HepG2 (cell line): ENCODE results near the gene RASAL1. TPM values are rescaled to one million over a fixed set of nuclear protein-coding genes. Genes with fewer than 3 reads are reported as not detected.

ENCODE experiments used
- ATAC-seq: fragments of 200-7000 bp; cut with Tn5 transposase; 3 replicates; pipeline ENCODE4 v1.9.1; 2020; ENCODE audit warnings: mild to moderate bottlenecking, moderate library complexity
- BruUV-seq: library from RNA; stranded (reverse); fragments of 400-500 nt; replicated peaks from 2 replicates; lab custom pipeline; 2021; lab: Mats Ljungman, UMichigan
- CTCF ChIA-PET: fragments of 300-600 bp; formaldehyde crosslinking; extraction: SDS; loops from one replicate; lab custom pipeline; 2021; ENCODE audit warnings: low total read pairs, inconsistent platforms, low intra/inter-chr PET ratio; lab: Yijun Ruan, JAX
- POLR2A ChIA-PET: fragments of 350-600 bp; sonication (Branson Sonifier 250); formaldehyde crosslinking; loops from one replicate; lab custom pipeline; 2020; ENCODE audit warnings: antibody characterized with exemption, inconsistent platforms; lab: Yijun Ruan, JAX
- DNase-seq: peaks from one replicate; pipeline ENCODE4 v3.0.0-alpha.2; 2015; ENCODE audit warnings: low spot score
- FAIRE-seq: peaks from 3 replicates; lab custom pipeline; 2011; peaks lifted over from hg19 to GRCh38; lab: Jason Lieb, UNC
- H2AFZ ChIP-seq: one replicate; pipeline ENCODE4 v1.6.1; 2011; ENCODE audit warnings: low read length, inconsistent platforms
- H3K27ac ChIP-seq: fragments of 300-600 bp; 3 replicates; pipeline ENCODE4 v1.8.0; 2011; ENCODE audit warnings: mixed run types, mild to moderate bottlenecking, mixed read lengths, low read length, inconsistent platforms; ENCODE audit not compliant: insufficient read depth; ENCODE audit errors: extremely low read length
- H3K27me3 ChIP-seq, 2 experiments: fragments of 200-600 bp in 1 of 2; 2 replicates in 1 of 2; 3 replicates in 1 of 2; pipeline versions ENCODE4 v1.6.0 to v1.8.0; 2011; ENCODE audit warnings: low read length in 2 of 2, mild to moderate bottlenecking in 2 of 2, moderate library complexity in 2 of 2, inconsistent platforms in 1 of 2; ENCODE audit not compliant: insufficient read depth in 2 of 2, control insufficient read depth in 1 of 2
- H3K36me3 ChIP-seq, 2 experiments: fragments of 200-600 bp in 1 of 2; replicated peaks in 1 of 2; 2 replicates in 1 of 2; 3 replicates in 1 of 2; pipeline versions ENCODE4 v1.5.1 to v1.8.0; 2011; ENCODE audit warnings: low read length in 2 of 2, inconsistent platforms in 1 of 2; ENCODE audit not compliant: insufficient read depth in 2 of 2, control insufficient read depth in 1 of 2
- H3K4me1 ChIP-seq: 2 replicates; pipeline ENCODE4 v1.5.1; 2012; ENCODE audit warnings: low read length, inconsistent platforms; ENCODE audit not compliant: insufficient read depth
- H3K4me2 ChIP-seq: 2 replicates; pipeline ENCODE4 v1.6.0; 2011; ENCODE audit warnings: low read depth, low read length, inconsistent platforms
- H3K4me3 ChIP-seq, 3 experiments: fragments of 200-600 bp in 1 of 3; sonication (generic), shearing (Covaris generic) in 1 of 3; replicated peaks in 1 of 3; 2 replicates each; pipeline ENCODE4 v1.5.1; 2011 to 2016; ENCODE audit warnings: low read length in 3 of 3, inconsistent platforms in 2 of 3, low read depth in 2 of 3, mild to moderate bottlenecking in 2 of 3, control low read depth in 1 of 3, mixed read lengths in 1 of 3; ENCODE audit not compliant: insufficient read depth in 1 of 3
- H3K79me2 ChIP-seq: one replicate; pipeline ENCODE4 v1.6.1; 2011; ENCODE audit warnings: low read length, inconsistent platforms; ENCODE audit not compliant: insufficient read depth
- H3K9ac ChIP-seq: 2 replicates; pipeline ENCODE4 v1.6.0; 2011; ENCODE audit warnings: mild to moderate bottlenecking, low read depth, low read length, inconsistent platforms; ENCODE audit not compliant: insufficient read depth
- H3K9me3 ChIP-seq: 2 replicates; pipeline ENCODE4 v1.5.1; 2012; ENCODE audit warnings: mild to moderate bottlenecking, low read length
- H4K20me1 ChIP-seq: 2 replicates; pipeline ENCODE4 v1.6.0; 2011; ENCODE audit warnings: inconsistent platforms, mild to moderate bottlenecking, low read length, moderate library complexity; ENCODE audit not compliant: insufficient read depth
- ATF7-NPFF ChIP-seq: sonication (generic); formaldehyde crosslinking; IDR thresholded peaks from 2 replicates; pipeline ENCODE4 v1.8.1; 2023; ENCODE audit warnings: mild to moderate bottlenecking, low read depth, missing genetic modification reagents, moderate library complexity
- HMGXB4 ChIP-seq, 2 experiments: sonication (generic) in 1 of 2; formaldehyde crosslinking in 1 of 2; IDR thresholded peaks; 2 replicates each; pipeline versions ENCODE4 v1.4.0 to v1.6.1; 2018 to 2020; ENCODE audit warnings: missing genetic modification reagents in 2 of 2, borderline replicate concordance in 1 of 2, low read depth in 1 of 2, mild to moderate bottlenecking in 1 of 2, missing biosample characterization in 1 of 2
- ISX ChIP-seq: sonication (generic); formaldehyde crosslinking; conservative IDR thresholded peaks from 2 replicates; pipeline ENCODE4 v1.5.0; 2020; ENCODE audit warnings: missing genetic modification reagents
- MAFG ChIP-seq: sonication (generic); formaldehyde crosslinking; IDR thresholded peaks from 2 replicates; pipeline ENCODE4 v1.5.1; 2020; ENCODE audit warnings: mild to moderate bottlenecking, missing genetic modification reagents
- MXD3 ChIP-seq: IDR thresholded peaks from 2 replicates; pipeline ENCODE4 v1.6.1; 2016; ENCODE audit warnings: mild to moderate bottlenecking, missing biosample characterization, missing genetic modification reagents
- RXRB ChIP-seq: IDR thresholded peaks from 2 replicates; pipeline ENCODE4 v1.6.1; 2016; ENCODE audit warnings: borderline replicate concordance, missing genetic modification reagents, missing compliant biosample characterization
- SNAI1 ChIP-seq: sonication (generic); formaldehyde crosslinking; IDR thresholded peaks from 2 replicates; pipeline ENCODE4 v1.5.0; 2020; ENCODE audit warnings: mild to moderate bottlenecking, missing genetic modification reagents, borderline replicate concordance
- TARDBP ChIP-seq: sonication (generic); formaldehyde crosslinking; IDR thresholded peaks from 2 replicates; pipeline ENCODE4 v1.8.0; 2022; ENCODE audit warnings: mild to moderate bottlenecking, missing genetic modification reagents
- XRCC5 ChIP-seq: fragments of 200-400 bp; formaldehyde crosslinking; optimal IDR thresholded peaks from 2 replicates; pipeline ENCODE3; 2017; ENCODE audit warnings: mild to moderate bottlenecking, low read length
- ZMAT3 ChIP-seq: sonication (generic); formaldehyde crosslinking; conservative IDR thresholded peaks from 2 replicates; pipeline ENCODE4 v1.7.0; 2021; ENCODE audit warnings: missing genetic modification reagents
- ZNF143 ChIP-seq: sonication (generic); formaldehyde crosslinking; IDR thresholded peaks from 2 replicates; pipeline ENCODE4 v1.4.0; 2020; ENCODE audit warnings: missing genetic modification reagents
- ZNF512 ChIP-seq: sonication (generic); formaldehyde crosslinking; IDR thresholded peaks from 2 replicates; pipeline ENCODE4 v1.4.0; 2020; ENCODE audit warnings: mild to moderate bottlenecking, missing genetic modification reagents
- WGBS: methylation state at CpG from one replicate; pipeline ENCODE4 v1.1.6; 2017; ENCODE audit warnings: low lambda C conversion rate; 5-methylcytosine and 5-hydroxymethylcytosine counted together
- in situ Hi-C: cut with HindIII; loops from 2 replicates; pipeline ENCODE4 v1.10.0; 2017; ENCODE audit warnings: low pct_unique_long_range_greater_than_20kb; ENCODE audit not compliant: extremely low pct_ligation_motif_present
- intact Hi-C: fragments of 100-400 bp; cut with micrococcal nuclease; formaldehyde crosslinking; loops from one replicate; pipeline ENCODE4 v1.10.0; 2022; ENCODE audit not compliant: unreplicated experiment
- polyA plus RNA-seq, 8 experiments: library from polyadenylated mRNA; depleted of rRNA in 3 of 8; stranded (reverse) in 7 of 8; unstranded in 1 of 8; fragments of >200 nt; fragmentation: Illumina TruSeq in 4 of 8; extraction: Trizol in 4 of 8; gene quantifications; 2 replicates each; pipeline versions ENCODE4 v1.2.1 to v1.2.3, GENCODE V29; 2011 to 2016; ENCODE audit warnings: low read depth in 4 of 8, missing spikeins in 1 of 8, mixed read lengths in 1 of 8; ENCODE audit not compliant: insufficient read depth in 1 of 8
- total RNA-seq, 5 experiments: library from RNA; depleted of rRNA; stranded (reverse); fragments of >200 nt; fragmentation: Illumina TruSeq; extraction: Trizol; gene quantifications; 2 replicates each; pipeline ENCODE4 v1.2.3, GENCODE V29; 2016; ENCODE audit warnings: low read depth in 1 of 5
- TF ChIP-seq, protein P1 (sequence below): sonication (generic); formaldehyde crosslinking; IDR thresholded peaks from 2 replicates; pipeline ENCODE4 v1.4.0; 2020; ENCODE audit warnings: missing genetic modification reagents
- TF ChIP-seq, protein P2 (sequence below): IDR thresholded peaks from 2 replicates; pipeline ENCODE4 v1.6.1; 2016; ENCODE audit warnings: low read depth, control low read depth

The RASAL1 gene
- total and polyA plus RNA-seq, 2 of the 13 experiments (the other 11 are each of a cell fraction or from before 2014, with no cell fraction given): not detected

DNA sequence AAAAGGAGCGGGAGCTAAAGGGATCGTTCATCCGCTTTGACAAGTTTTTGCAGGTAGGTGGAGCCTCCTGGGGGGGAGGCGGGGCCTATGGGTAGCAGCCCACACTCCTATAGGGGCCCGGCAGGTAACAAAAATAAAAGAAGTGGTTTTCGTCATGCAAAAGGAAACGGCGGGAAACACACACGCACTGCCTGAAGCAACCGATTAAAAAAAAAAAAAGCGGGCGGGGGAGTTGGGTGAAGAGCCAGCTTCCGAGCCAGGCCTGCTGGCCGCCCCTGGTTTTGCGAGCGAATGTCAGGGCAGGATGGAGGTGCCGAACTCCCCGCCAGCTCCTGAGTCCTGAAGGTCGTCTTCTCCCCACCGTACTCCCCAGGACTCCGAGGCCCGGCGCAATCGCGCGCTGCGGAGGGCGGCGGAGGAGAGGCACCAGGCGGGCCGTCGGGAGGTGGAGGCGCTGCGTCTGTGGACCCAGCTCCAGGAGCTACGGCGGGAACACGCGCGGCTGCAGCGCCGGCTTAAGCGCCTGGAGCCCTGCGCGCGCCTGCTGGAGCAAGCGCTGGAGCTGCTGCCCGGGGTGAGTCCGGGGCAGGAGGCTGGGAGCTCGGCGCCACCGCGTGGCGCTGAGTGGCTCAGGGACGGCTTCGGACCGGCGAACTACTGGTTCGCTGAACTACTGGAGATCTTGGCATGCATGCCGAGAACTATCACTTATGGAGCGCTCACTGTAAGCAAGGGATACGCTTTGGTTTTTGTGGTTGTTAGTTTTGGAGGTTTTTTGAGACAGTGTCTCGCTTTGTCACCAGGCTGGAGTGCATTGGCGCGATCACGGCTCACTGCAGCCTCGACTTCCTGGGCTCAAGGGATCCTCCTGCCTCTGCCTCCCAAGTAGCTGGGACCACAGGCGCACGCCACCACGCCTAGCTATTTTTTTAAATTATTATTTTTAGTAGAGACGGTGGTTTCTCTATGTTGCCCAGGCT lies 17.6 kb upstream of the RASAL1 start:
- Histone ChIP-seq H2AFZ (no peak overlapping the region), H3K4me3 (peak overlapping the region; percentile 35 to 75 (median 37); a peak in 4 of 6 replicates), H3K4me2 (peak overlapping the region; percentile 86), H3K9ac (no peak overlapping the region), H3K27ac (no peak overlapping the region), H3K36me3 (no peaks in the 10 kb centered on the region; a peak in 1 of 5 replicates), H3K27me3 (peaks cover 0 to 45% of the 10 kb centered on the region in 2 experiments; a peak in 4 of 5 replicates), H3K79me2 (no peaks in the 10 kb centered on the region), H3K9me3 (no peaks in the 10 kb centered on the region), H3K4me1 (peaks cover 18% of the 10 kb centered on the region), H4K20me1 (no peaks in the 10 kb centered on the region)
- ChIA-PET CTCF (interaction anchor here (1.8 kb wide), 1 partner anchor 104 kb away, joined by 16 read pairs; no protein-coding TSS in a partner anchor), POLR2A (interaction anchor here (0.6 kb wide), 1 partner anchor 13 kb away, joined by 3 read pairs; no protein-coding TSS in a partner anchor)
- in situ Hi-C loops (no loop called here), intact Hi-C loops (loop anchor here (2.0 kb wide), 1 partner anchor 104 kb away; no protein-coding TSS in a partner anchor)
- ATAC-seq (peak; percentile 91), FAIRE-seq (peak; percentile 61), DNase-seq (peak; percentile 55)
- 40% methylated on average over 25 of the region's 70 CpGs for WGBS
- BruUV-seq: no TSS peak
- no peak for TF ChIP-seq MXD3 (CRISPR knock-in tag)
- no peak for TF ChIP-seq ZNF512
- TF ChIP-seq ZMAT3 (CRISPR knock-in tag): no peak
- TF ChIP-seq, protein P1, sequence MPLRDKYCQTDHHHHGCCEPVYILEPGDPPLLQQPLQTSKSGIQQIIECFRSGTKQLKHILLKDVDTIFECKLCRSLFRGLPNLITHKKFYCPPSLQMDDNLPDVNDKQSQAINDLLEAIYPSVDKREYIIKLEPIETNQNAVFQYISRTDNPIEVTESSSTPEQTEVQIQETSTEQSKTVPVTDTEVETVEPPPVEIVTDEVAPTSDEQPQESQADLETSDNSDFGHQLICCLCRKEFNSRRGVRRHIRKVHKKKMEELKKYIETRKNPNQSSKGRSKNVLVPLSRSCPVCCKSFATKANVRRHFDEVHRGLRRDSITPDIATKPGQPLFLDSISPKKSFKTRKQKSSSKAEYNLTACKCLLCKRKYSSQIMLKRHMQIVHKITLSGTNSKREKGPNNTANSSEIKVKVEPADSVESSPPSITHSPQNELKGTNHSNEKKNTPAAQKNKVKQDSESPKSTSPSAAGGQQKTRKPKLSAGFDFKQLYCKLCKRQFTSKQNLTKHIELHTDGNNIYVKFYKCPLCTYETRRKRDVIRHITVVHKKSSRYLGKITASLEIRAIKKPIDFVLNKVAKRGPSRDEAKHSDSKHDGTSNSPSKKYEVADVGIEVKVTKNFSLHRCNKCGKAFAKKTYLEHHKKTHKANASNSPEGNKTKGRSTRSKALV (CRISPR knock-in tag): peak; percentile 100
- no peak for TF ChIP-seq SNAI1 (CRISPR knock-in tag)
- TF ChIP-seq ISX (CRISPR knock-in tag): 0 out of 2 replicates have a peak, but pooled peaks have one; percentile 33
- TF ChIP-seq TARDBP (CRISPR knock-in tag): 0 out of 2 replicates have a peak, but pooled peaks have one; percentile 26
- peak; percentile 19; the same call in 1 of the 2 replicates for TF ChIP-seq RXRB (CRISPR knock-in tag)
- no peak for TF ChIP-seq MAFG
- TF ChIP-seq, protein P2, sequence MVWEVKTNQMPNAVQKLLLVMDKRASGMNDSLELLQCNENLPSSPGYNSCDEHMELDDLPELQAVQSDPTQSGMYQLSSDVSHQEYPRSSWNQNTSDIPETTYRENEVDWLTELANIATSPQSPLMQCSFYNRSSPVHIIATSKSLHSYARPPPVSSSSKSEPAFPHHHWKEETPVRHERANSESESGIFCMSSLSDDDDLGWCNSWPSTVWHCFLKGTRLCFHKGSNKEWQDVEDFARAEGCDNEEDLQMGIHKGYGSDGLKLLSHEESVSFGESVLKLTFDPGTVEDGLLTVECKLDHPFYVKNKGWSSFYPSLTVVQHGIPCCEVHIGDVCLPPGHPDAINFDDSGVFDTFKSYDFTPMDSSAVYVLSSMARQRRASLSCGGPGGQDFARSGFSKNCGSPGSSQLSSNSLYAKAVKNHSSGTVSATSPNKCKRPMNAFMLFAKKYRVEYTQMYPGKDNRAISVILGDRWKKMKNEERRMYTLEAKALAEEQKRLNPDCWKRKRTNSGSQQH (CRISPR knock-in tag): no peak
- TF ChIP-seq HMGXB4 (CRISPR knock-in tag; IDR thresholded peaks at IDR 0.05; ENCODE audit: borderline replicate concordance in 1 of 2, low read depth in 1 of 2): peak in 1 of 2 experiments; percentile 69; a peak in 1 of 4 replicates
- TF ChIP-seq XRCC5: peak; percentile 62
- peak; percentile 51; the same call in 1 of the 2 replicates for TF ChIP-seq ATF7-NPFF (CRISPR knock-in tag)
- no peak for TF ChIP-seq ZNF143 (CRISPR knock-in tag)
